ENCODE measurements around the gene OR5K4. TPM values are rescaled to one million over a fixed set of nuclear protein-coding genes. Genes with fewer than 3 reads are reported as not detected.

Gene OR5K4
- total and polyA plus RNA-seq, 9 donors, result not detected

- no peaks in the 10 kb centered on the region for H3K4me1 ChIP-seq (ENCODE audit: insufficient read depth)
- no peak overlapping the region for H3K4me3 ChIP-seq
- H3K27ac ChIP-seq, result no peak overlapping the region
- TF ChIP-seq, protein P1, sequence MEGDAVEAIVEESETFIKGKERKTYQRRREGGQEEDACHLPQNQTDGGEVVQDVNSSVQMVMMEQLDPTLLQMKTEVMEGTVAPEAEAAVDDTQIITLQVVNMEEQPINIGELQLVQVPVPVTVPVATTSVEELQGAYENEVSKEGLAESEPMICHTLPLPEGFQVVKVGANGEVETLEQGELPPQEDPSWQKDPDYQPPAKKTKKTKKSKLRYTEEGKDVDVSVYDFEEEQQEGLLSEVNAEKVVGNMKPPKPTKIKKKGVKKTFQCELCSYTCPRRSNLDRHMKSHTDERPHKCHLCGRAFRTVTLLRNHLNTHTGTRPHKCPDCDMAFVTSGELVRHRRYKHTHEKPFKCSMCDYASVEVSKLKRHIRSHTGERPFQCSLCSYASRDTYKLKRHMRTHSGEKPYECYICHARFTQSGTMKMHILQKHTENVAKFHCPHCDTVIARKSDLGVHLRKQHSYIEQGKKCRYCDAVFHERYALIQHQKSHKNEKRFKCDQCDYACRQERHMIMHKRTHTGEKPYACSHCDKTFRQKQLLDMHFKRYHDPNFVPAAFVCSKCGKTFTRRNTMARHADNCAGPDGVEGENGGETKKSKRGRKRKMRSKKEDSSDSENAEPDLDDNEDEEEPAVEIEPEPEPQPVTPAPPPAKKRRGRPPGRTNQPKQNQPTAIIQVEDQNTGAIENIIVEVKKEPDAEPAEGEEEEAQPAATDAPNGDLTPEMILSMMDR (IDR thresholded peaks at IDR 0.05), result no peak
- TF ChIP-seq POLR2A (IDR thresholded peaks at IDR 0.05), result no peak
- TF ChIP-seq EP300 (IDR thresholded peaks at IDR 0.05), result no peak
- no peaks in the 10 kb centered on the region for H3K27me3 ChIP-seq
- no peaks in the 10 kb centered on the region for H3K36me3 ChIP-seq
- no peak for DNase-seq
- WGBS, 3 donors, result 8 to 10% (median 10%) methylated on average over 6 of the region's 6 CpGs
- intact Hi-C loops (cut with DNase I), result no loop called here
- H3K9me3 ChIP-seq, result no peaks in the 10 kb centered on the region
Observed at GRCh38 chr3:98329392-98330124, 24.1 kb upstream of the OR5K4 start.

- Histone ChIP-seq H3K27ac (no peak overlapping the region), H3K4me3 (no peak overlapping the region), H3K27me3 (no peaks in the 10 kb centered on the region), H3K36me3 (no peaks in the 10 kb centered on the region), H3K9me3 (no peaks in the 10 kb centered on the region), H3K4me1 (ENCODE audit: insufficient read depth) (no peaks in the 10 kb centered on the region)
- TF ChIP-seq EP300 (IDR thresholded peaks at IDR 0.05) (no peak), POLR2A (IDR thresholded peaks at IDR 0.05) (no peak)
- TF ChIP-seq, protein P1 (IDR thresholded peaks at IDR 0.05), result no peak
- no peak for DNase-seq
- 83 to 89% (median 89%) methylated on average over 1 of the region's 1 CpG for WGBS, 3 donors
- intact Hi-C loops (cut with DNase I), result no loop called here
Observed at GRCh38 chr3:98331329-98331728, 22.3 kb upstream of the OR5K4 start.

DNA sequence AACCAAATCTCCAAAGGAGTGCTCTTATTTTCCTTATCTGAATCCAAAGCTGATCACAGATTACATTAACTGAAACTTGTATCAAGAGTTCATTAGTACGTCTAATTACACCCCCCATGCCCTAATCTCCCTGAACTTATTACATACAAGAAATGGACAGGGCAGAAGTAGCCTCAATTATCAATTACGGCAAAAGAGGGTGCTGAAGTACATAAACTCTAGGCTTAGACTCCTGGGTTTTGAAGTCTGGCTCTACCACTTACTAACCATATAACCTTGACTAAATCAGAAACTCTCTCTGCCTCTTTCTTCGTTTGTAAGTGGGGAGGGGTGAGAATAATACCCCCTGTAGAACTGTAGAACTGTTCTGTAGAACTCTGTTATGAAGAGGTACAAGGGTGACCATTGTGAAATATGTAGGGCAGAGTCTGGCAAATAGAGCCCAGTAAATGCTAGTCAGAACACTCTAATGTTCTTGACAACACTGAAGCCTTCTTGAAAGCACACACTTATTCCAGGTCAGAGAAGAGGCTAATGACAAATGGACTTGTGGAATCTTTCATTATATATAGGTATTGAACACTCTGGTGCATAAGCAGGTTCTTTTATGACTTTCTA is 19.6 kb upstream of the OR5K4 start:
- no peak for DNase-seq
- Histone ChIP-seq H3K4me3 (no peak overlapping the region), H3K36me3 (no peaks in the 10 kb centered on the region), H3K9me3 (no peaks in the 10 kb centered on the region), H3K27me3 (no peaks in the 10 kb centered on the region), H3K4me1 (ENCODE audit: insufficient read depth) (no peaks in the 10 kb centered on the region), H3K27ac (no peak overlapping the region)
- TF ChIP-seq EP300 (IDR thresholded peaks at IDR 0.05), result no peak
- TF ChIP-seq POLR2A (IDR thresholded peaks at IDR 0.05), result no peak
- TF ChIP-seq, protein P1 (IDR thresholded peaks at IDR 0.05), result no peak
- intact Hi-C loops (cut with DNase I), result no loop called here
- WGBS, 3 donors, result 42 to 57% (median 53%) methylated on average over 3 of the region's 3 CpGs

- H3K27me3 ChIP-seq, result no peaks in the 10 kb centered on the region
- intact Hi-C loops (cut with DNase I), result no loop called here
- 73 to 83% (median 80%) methylated on average over 1 of the region's 1 CpG for WGBS, 3 donors
Observed at GRCh38 chr3:98339031-98339430, 14.6 kb upstream of the OR5K4 start.

More at GRCh38 chr3:98339031-98339430, 14.6 kb upstream of the OR5K4 start:
- Histone ChIP-seq H3K4me3 (no peak overlapping the region), H3K9me3 (no peaks in the 10 kb centered on the region), H3K36me3 (no peaks in the 10 kb centered on the region), H3K27ac (no peak overlapping the region), H3K4me1 (ENCODE audit: insufficient read depth) (no peaks in the 10 kb centered on the region)
- DNase-seq, result no peak
- TF ChIP-seq EP300 (IDR thresholded peaks at IDR 0.05), result no peak
- no peak for TF ChIP-seq POLR2A (IDR thresholded peaks at IDR 0.05)
- TF ChIP-seq, protein P1 (IDR thresholded peaks at IDR 0.05), result no peak

Measured in ovary (tissue), 9 donors.